ENCODE measurements around the gene MGMT.

Gene MGMT

GRCh38 chr10:129694184-129694583, 227.1 kb downstream of the MGMT start:
- DNase-seq (ENCODE audit: low read depth in 1 of 2, low spot score in 1 of 2): no peak
- Histone ChIP-seq H3K4me3 (replicated peaks; ENCODE audit: insufficient read depth, low read length) (no peak overlapping the region), H3K27me3 (ENCODE audit: insufficient read depth, poor library complexity, severe bottlenecking) (no peaks in the 10 kb centered on the region), H3K27ac (replicated peaks) (no peak overlapping the region)
- no peak for TF ChIP-seq REST (IDR thresholded peaks at IDR 0.05; ENCODE audit: insufficient replicate concordance, low read depth)
- no peak for TF ChIP-seq CTCF (IDR thresholded peaks at IDR 0.05; ENCODE audit: insufficient read depth, low read length)
- TF ChIP-seq GABPA (IDR thresholded peaks at IDR 0.05; ENCODE audit: low read depth): no peak
- no peak for TF ChIP-seq SPI1 (IDR thresholded peaks at IDR 0.05; ENCODE audit: borderline replicate concordance, low read depth)
- TF ChIP-seq POLR2AphosphoS5 (IDR thresholded peaks at IDR 0.05; ENCODE audit: low read depth): no peak

- no peak for DNase-seq (ENCODE audit: low read depth in 1 of 2, low spot score in 1 of 2)
- no peak overlapping the region for H3K27ac ChIP-seq (replicated peaks)
- TF ChIP-seq POLR2AphosphoS5 (IDR thresholded peaks at IDR 0.05; ENCODE audit: low read depth): no peak
- no peak for TF ChIP-seq SPI1 (IDR thresholded peaks at IDR 0.05; ENCODE audit: borderline replicate concordance, low read depth)
- no peak for TF ChIP-seq CTCF (IDR thresholded peaks at IDR 0.05; ENCODE audit: insufficient read depth, low read length)
- TF ChIP-seq GABPA (IDR thresholded peaks at IDR 0.05; ENCODE audit: low read depth): no peak
- TF ChIP-seq REST (IDR thresholded peaks at IDR 0.05; ENCODE audit: insufficient replicate concordance, low read depth): no peak
Observed at GRCh38 chr10:129694691-129695243, 227.7 kb downstream of the MGMT start.

GRCh38 chr10:129695671-129696070, 228.6 kb downstream of the MGMT start:
- H3K27ac ChIP-seq (replicated peaks): no peak overlapping the region
- TF ChIP-seq CTCF (IDR thresholded peaks at IDR 0.05; ENCODE audit: insufficient read depth, low read length): no peak
- TF ChIP-seq SPI1 (IDR thresholded peaks at IDR 0.05; ENCODE audit: borderline replicate concordance, low read depth): no peak
- TF ChIP-seq POLR2AphosphoS5 (IDR thresholded peaks at IDR 0.05; ENCODE audit: low read depth): no peak
- no peak for TF ChIP-seq GABPA (IDR thresholded peaks at IDR 0.05; ENCODE audit: low read depth)
- TF ChIP-seq REST (IDR thresholded peaks at IDR 0.05; ENCODE audit: insufficient replicate concordance, low read depth): no peak
- H3K27me3 ChIP-seq (ENCODE audit: insufficient read depth, poor library complexity, severe bottlenecking): no peaks in the 10 kb centered on the region
- H3K4me3 ChIP-seq (replicated peaks; ENCODE audit: insufficient read depth, low read length): no peak overlapping the region
- DNase-seq (ENCODE audit: low read depth in 1 of 2, low spot score in 1 of 2): no peak

More at GRCh38 chr10:129694691-129695243, 227.7 kb downstream of the MGMT start:
- Histone ChIP-seq H3K4me3 (replicated peaks; ENCODE audit: insufficient read depth, low read length) (no peak overlapping the region), H3K27me3 (ENCODE audit: insufficient read depth, poor library complexity, severe bottlenecking) (no peaks in the 10 kb centered on the region)
